WI38 (cell line): ENCODE results near the gene TCEANC2.

ENCODE experiments used
- H3K4me3 ChIP-seq: 2 replicates; pipeline ENCODE4 v1.5.1; 2011; ENCODE audit warnings: low read depth, mild to moderate bottlenecking, control low read depth, low read length
- CTCF ChIP-seq: IDR thresholded peaks from 2 replicates; pipeline ENCODE4 v1.5.1; 2012; ENCODE audit warnings: low read depth, mild to moderate bottlenecking, control low read depth, low read length

The TCEANC2 gene

GRCh38 chr1:54138994-54139393 is 85.6 kb downstream of the TCEANC2 start:
- no peak for TF ChIP-seq CTCF
- H3K4me3 ChIP-seq = no peak overlapping the region

- no peak for TF ChIP-seq CTCF
- H3K4me3 ChIP-seq = no peak overlapping the region
These were observed 86.3 kb downstream of the TCEANC2 start for GRCh38 chr1:54139711-54140110.

GRCh38 chr1:54142146-54142900 is 88.9 kb downstream of the TCEANC2 start:
- TF ChIP-seq CTCF = no peak
- no peak overlapping the region for H3K4me3 ChIP-seq

- no peak overlapping the region for H3K4me3 ChIP-seq
- no peak for TF ChIP-seq CTCF
These were observed 91.0 kb downstream of the TCEANC2 start for GRCh38 chr1:54144366-54144765.

GRCh38 chr1:54149734-54150133 is 96.3 kb downstream of the TCEANC2 start:
- TF ChIP-seq CTCF = no peak
- H3K4me3 ChIP-seq = no peak overlapping the region

- H3K4me3 ChIP-seq = no peak overlapping the region
- TF ChIP-seq CTCF = no peak
These were observed 97.6 kb downstream of the TCEANC2 start for GRCh38 chr1:54151013-54151412.

GRCh38 chr1:54152696-54153095 is 99.3 kb downstream of the TCEANC2 start, which contains the start of gene CDCP2:
CDCP2 (minus strand) TSS chr1:54153000; CDS start chr1:54152922, 78 bp downstream.
- no peak within 1 kb of the TSS for H3K4me3 ChIP-seq
- no peak for TF ChIP-seq CTCF
